Adrenal gland (tissue), 12 donors: ENCODE measurements around the gene TTYH3. TPM values are rescaled to one million over a fixed set of nuclear protein-coding genes. Genes with fewer than 3 reads are reported as not detected.

Experiments used
- DNase-seq, 7 donors: peaks; one replicate each; pipeline ENCODE4 v3.0.0-alpha.2; 2019 to 2020
- H3K27ac ChIP-seq, 5 donors: fragments of 200-600 bp; sonication (generic) in 4 of 5; 1 replicate in 3 of 5; 2 replicates in 2 of 5; pipeline versions ENCODE4 v1.5.1 to v1.8.0; 2016 to 2020; ENCODE audit warnings: mild to moderate bottlenecking in 1 of 5
- H3K27me3 ChIP-seq: fragments of 200-600 bp; 2 replicates; pipeline ENCODE4 v1.8.0; 2021
- H3K36me3 ChIP-seq, 2 donors: fragments of 200-600 bp; replicated peaks in 1 of 2; 1 replicate in 1 of 2; 2 replicates in 1 of 2; pipeline versions ENCODE4 v1.5.1 to v1.8.0; 2018 to 2022
- H3K4me1 ChIP-seq, 2 donors: fragments of 200-600 bp; replicated peaks in 1 of 2; 1 replicate in 1 of 2; 2 replicates in 1 of 2; pipeline versions ENCODE4 v1.5.1 to v1.8.0; 2018 to 2021
- H3K4me3 ChIP-seq, 4 donors: fragments of 200-600 bp; sonication (generic) in 3 of 4; one replicate each; pipeline ENCODE4 v1.5.1; 2016 to 2018
- H3K9me3 ChIP-seq, 3 donors: fragments of 200-600 bp; sonication (generic) in 1 of 3; replicated peaks in 1 of 3; 1 replicate in 2 of 3; 2 replicates in 1 of 3; pipeline versions ENCODE4 v1.5.1 to v1.8.0; 2016 to 2021
- POLR2A ChIP-seq, 2 donors: fragments of 450-650 bp; IDR thresholded peaks; one replicate each; pipeline ENCODE4 v1.6.1; 2017; ENCODE audit warnings: antibody characterized with exemption in 2 of 2, mild to moderate bottlenecking in 2 of 2, moderate library complexity in 1 of 2
- WGBS, 4 donors: extraction: QIAGEN DNeasy Blood & Tissue Kit in 2 of 4; methylation state at CpG; one replicate each; pipeline versions ENCODE4 v1.1.5 to v1.1.7; 2013 to 2017; 5-methylcytosine and 5-hydroxymethylcytosine counted together
- intact Hi-C, 2 donors: fragments of 100-400 bp; cut with DNase I; formaldehyde crosslinking; loops; one replicate each; pipeline versions ENCODE4 v1.14.1 to v1.15.0; 2022 to 2023
- polyA plus RNA-seq, 3 donors: library from polyadenylated mRNA; stranded (reverse); fragments of 200-250 nt in 2 of 3; fragments of 350-450 nt in 1 of 3; fragmentation: Illumina TruSeq in 1 of 3; extraction: RNeasy Lipid Tissue Mini Kit (QIAGEN cat#74804) in 1 of 3; gene quantifications; one replicate each; pipeline ENCODE4 v1.2.3, GENCODE V29; 2013 to 2014
- total RNA-seq, 9 donors: library from RNA; depleted of rRNA in 4 of 9; stranded (reverse); fragments of >200 nt in 4 of 9; fragments of 120-200 nt in 1 of 9; fragmentation: NEBNext Ultra II Directional in 1 of 9; extraction: Animal tissue kit (Norgen Biotek cat#: 25700) in 1 of 9; gene quantifications; one replicate each; pipeline versions ENCODE4 v1.1.0 to v1.2.4, GENCODE V29; 2013 to 2023
- TF ChIP-seq, protein P1 (sequence below), 6 experiments: fragments of 450-650 bp in 4 of 6; fragments of 200-600 bp in 2 of 6; sonication (generic) in 1 of 6; IDR thresholded peaks; 1 replicate in 5 of 6; 2 replicates in 1 of 6; pipeline versions ENCODE4 v1.5.1 to v1.8.0; 2016 to 2021; ENCODE audit warnings: antibody characterized with exemption in 6 of 6, mild to moderate bottlenecking in 2 of 6, moderate library complexity in 1 of 6
- donor health status: healthy with polysubstance abuse.
- donor health status: Bipolar disorder and iron deficiency.
- donor health status: DM: yes; HTN: yes; CAD: no.
- donor health status: DM: no; HTN: no; CAD: no.
- donor health status: DM: no; HTN: no; CAD: no.
- donor health status: DM: yes; HTN: yes; CAD: no.

The TTYH3 gene
- total and polyA plus RNA-seq, 12 donors, result 5.2 to 86.3 (median 53.2) TPM

DNA sequence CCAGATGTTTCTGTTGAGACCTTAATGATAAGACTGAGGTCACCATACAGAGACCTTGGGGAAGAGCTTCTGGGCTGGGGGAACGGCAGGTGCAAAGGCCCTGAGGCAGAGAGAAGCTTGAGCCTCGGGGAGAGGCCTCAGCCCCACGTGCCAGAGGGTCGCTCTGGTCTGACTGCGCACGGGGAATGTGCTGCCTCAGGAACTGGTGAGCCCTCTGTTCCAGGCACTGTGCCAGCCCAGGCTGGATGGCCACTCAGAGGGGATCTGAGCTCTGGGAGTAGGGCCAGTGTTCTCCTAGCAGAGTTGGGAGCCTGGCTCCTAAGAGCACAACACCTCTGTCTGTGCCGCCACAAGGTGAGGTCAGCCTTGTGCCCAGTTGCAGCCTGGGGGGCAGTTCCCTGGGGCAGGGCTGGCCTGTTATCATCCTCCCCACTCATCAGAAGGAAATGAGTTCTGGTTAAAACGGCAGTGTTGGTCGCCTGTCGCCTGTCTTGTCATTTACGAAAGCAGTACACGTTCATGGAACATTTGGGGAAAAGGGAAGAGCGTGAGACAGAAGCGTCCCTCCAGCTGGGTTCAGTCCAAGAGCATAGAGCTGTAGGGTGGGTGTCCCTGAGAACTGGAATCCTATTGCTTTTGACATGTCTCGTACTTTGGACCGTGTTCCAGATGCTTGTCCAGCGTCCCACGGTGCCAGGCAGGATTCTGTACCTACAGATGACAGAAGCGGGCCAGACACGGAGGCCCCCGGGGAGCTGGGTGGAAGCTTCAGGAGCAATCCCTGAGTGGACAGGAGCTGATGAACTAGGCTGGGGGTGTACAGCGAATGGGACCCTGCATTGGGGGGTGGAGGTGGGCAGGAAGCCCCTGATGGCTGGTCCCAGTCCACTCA lies 4.3 kb downstream of the TTYH3 start:
- H3K36me3 ChIP-seq, result no peaks in the 10 kb centered on the region
- WGBS, 4 donors, result 55 to 61% (median 59%) methylated on average over 21 to 22 of the region's 22 CpGs
- intact Hi-C loops, result no loop called here
- H3K27me3 ChIP-seq, result no peaks in the 10 kb centered on the region
- no peaks in the 10 kb centered on the region for H3K9me3 ChIP-seq
- H3K27ac ChIP-seq, result peak overlapping the region; percentile 71 to 98 (median 97)
- DNase-seq, result peak in 6 of 7 donors; percentile 68 to 90 (median 74)
- H3K4me3 ChIP-seq, result no peak overlapping the region
- peak; percentile 14 to 64 for TF ChIP-seq POLR2A (IDR thresholded peaks at IDR 0.05)
- TF ChIP-seq, protein P1, sequence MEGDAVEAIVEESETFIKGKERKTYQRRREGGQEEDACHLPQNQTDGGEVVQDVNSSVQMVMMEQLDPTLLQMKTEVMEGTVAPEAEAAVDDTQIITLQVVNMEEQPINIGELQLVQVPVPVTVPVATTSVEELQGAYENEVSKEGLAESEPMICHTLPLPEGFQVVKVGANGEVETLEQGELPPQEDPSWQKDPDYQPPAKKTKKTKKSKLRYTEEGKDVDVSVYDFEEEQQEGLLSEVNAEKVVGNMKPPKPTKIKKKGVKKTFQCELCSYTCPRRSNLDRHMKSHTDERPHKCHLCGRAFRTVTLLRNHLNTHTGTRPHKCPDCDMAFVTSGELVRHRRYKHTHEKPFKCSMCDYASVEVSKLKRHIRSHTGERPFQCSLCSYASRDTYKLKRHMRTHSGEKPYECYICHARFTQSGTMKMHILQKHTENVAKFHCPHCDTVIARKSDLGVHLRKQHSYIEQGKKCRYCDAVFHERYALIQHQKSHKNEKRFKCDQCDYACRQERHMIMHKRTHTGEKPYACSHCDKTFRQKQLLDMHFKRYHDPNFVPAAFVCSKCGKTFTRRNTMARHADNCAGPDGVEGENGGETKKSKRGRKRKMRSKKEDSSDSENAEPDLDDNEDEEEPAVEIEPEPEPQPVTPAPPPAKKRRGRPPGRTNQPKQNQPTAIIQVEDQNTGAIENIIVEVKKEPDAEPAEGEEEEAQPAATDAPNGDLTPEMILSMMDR (IDR thresholded peaks at IDR 0.05), result no peak
- H3K4me1 ChIP-seq, result peaks cover 76 to 86% of the 10 kb centered on the region in 2 donors

DNA sequence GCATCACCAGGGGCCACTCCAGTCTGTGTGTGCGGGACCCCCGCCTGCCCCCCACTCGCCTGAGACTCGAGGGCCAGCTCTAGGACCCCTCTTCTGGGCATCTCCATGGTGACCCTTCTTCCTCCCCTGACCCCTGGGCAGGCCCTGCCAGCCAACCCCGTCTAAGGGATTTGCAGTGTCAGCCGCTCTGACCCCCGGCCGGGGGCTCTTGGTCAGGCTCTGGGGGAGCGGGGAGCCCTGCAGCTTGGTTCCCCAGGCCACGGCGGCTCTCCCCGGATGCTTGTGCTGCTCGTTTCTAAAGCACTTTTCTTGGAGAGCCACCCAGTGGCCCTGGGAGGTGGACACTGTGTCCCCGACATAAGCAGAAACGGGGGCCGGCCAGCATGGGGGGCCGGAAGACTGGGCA lies 5.3 kb downstream of the TTYH3 start:
- H3K9me3 ChIP-seq, result no peaks in the 10 kb centered on the region
- intact Hi-C loops, result no loop called here
- no peaks in the 10 kb centered on the region for H3K27me3 ChIP-seq
- H3K27ac ChIP-seq, result peak overlapping the region; percentile 71 to 98 (median 97)
- DNase-seq, result peak in 1 of 7 donors; percentile 54
- H3K4me1 ChIP-seq, result peaks cover 86 to 93% of the 10 kb centered on the region in 2 donors
- H3K4me3 ChIP-seq, result no peak overlapping the region
- no peaks in the 10 kb centered on the region for H3K36me3 ChIP-seq
- WGBS, 4 donors, result 43 to 74% (median 66%) methylated on average over 10 to 17 of the region's 17 CpGs
- no peak for TF ChIP-seq POLR2A (IDR thresholded peaks at IDR 0.05)
- TF ChIP-seq, protein P1 (IDR thresholded peaks at IDR 0.05), result no peak

DNA sequence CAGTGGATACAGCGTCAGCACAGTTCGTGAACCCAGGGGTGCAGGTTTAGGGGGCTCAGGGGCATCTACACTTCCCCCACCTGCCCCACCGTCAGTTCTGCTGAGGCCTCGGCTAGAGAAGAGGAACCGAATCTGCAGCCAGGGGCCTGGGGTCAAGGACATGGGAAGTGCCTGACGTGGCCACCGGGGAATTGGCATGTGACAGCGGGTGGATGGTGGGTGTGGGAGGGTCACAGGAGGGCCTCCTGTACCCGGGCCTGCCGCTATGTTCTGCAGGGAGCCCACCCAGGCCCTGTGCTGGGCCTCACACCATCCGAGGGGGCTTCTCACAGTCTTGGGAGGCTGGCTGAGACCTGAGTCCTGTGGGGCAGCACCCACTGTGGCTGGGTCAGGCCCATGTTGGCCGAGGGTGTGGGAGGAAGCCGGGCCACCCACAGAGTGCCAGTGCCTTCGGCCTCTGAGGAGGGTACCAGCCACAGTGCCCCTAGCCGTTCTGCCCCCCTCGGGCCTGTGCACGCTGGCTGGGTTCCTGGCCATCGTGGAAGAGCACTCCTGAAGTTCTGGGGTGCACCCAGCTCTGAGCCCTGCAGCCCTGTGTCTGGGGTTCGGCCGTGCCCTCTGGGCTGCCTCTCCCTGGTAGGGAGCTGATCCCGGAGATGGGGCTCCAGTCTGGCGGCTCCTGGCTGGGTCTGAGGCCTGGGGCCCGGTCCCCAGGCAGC lies 5.9 kb downstream of the TTYH3 start:
- no peaks in the 10 kb centered on the region for H3K9me3 ChIP-seq
- TF ChIP-seq, protein P1 (IDR thresholded peaks at IDR 0.05), result no peak
- TF ChIP-seq POLR2A (IDR thresholded peaks at IDR 0.05), result peak in 1 of 2 donors; percentile 6
- peak; percentile 72 to 88 (median 86) for DNase-seq
- WGBS, 4 donors, result 20 to 48% (median 36%) methylated on average over 6 to 23 of the region's 23 CpGs
- H3K4me3 ChIP-seq, result no peak overlapping the region
- no peaks in the 10 kb centered on the region for H3K36me3 ChIP-seq
- peak overlapping the region; percentile 60 to 98 (median 97) for H3K27ac ChIP-seq
- no peaks in the 10 kb centered on the region for H3K27me3 ChIP-seq
- intact Hi-C loops, result no loop called here
- peaks cover 90 to 98% of the 10 kb centered on the region in 2 donors for H3K4me1 ChIP-seq
